Neural cell (in vitro differentiated cells): ENCODE measurements around the gene TJP1. TPM values are rescaled to one million over a fixed set of nuclear protein-coding genes. Genes with fewer than 3 reads are reported as not detected.

Source experiments
- H2AFZ ChIP-seq: fragments of 200-600, 300-800 bp; sonication (generic), shearing (Covaris generic); 2 replicates; pipeline ENCODE4 v1.6.0; 2014; ENCODE audit warnings: low read depth, mild to moderate bottlenecking, antibody characterized with exemption, low read length, moderate library complexity
- H3F3A ChIP-seq: fragments of 200-600 bp; shearing (Covaris generic); 2 replicates; pipeline ENCODE4 v1.6.1; 2016; ENCODE audit warnings: mild to moderate bottlenecking, moderate library complexity, mixed read lengths, antibody characterized with exemption, low read length; ENCODE audit not compliant: insufficient read depth, poor library complexity, severe bottlenecking
- H3K27ac ChIP-seq: fragments of 200-600, 300-800 bp; sonication (generic), shearing (Covaris generic); 2 replicates; pipeline ENCODE4 v1.5.1; 2014; ENCODE audit warnings: mild to moderate bottlenecking, low read length, moderate library complexity
- H3K27me3 ChIP-seq: fragments of 300-800, 200-600 bp; sonication (generic), shearing (Covaris generic); 2 replicates; pipeline ENCODE4 v1.6.0; 2014; ENCODE audit warnings: mild to moderate bottlenecking, low read depth, low read length, moderate library complexity; ENCODE audit not compliant: insufficient read depth
- H3K36me3 ChIP-seq: fragments of 300-800, 200-600 bp; sonication (generic), shearing (Covaris generic); 2 replicates; pipeline ENCODE4 v1.5.1; 2014; ENCODE audit warnings: mild to moderate bottlenecking, antibody characterized with exemption, low read length, moderate library complexity; ENCODE audit not compliant: insufficient read depth
- H3K4me2 ChIP-seq: fragments of 300-800, 200-600 bp; sonication (generic), shearing (Covaris generic); 2 replicates; pipeline ENCODE4 v1.6.0; 2014; ENCODE audit warnings: mild to moderate bottlenecking, low read length
- H3K4me3 ChIP-seq: fragments of 300-800, 200-600 bp; sonication (generic), shearing (Covaris generic); 2 replicates; pipeline ENCODE4 v1.5.1; 2014; ENCODE audit warnings: mild to moderate bottlenecking, low read length, moderate library complexity
- H3K79me2 ChIP-seq: fragments of 200-600 bp; shearing (Covaris generic); replicated peaks from 2 replicates; pipeline ENCODE4 v1.6.0; 2014; ENCODE audit warnings: mild to moderate bottlenecking, low read length, moderate library complexity; ENCODE audit not compliant: insufficient read depth
- H3K9ac ChIP-seq: fragments of 300-800, 200-600 bp; sonication (generic), shearing (Covaris generic); 2 replicates; pipeline ENCODE4 v1.6.1; 2016; ENCODE audit warnings: mild to moderate bottlenecking, low read length, mixed read lengths
- H3K9me2 ChIP-seq: fragments of 200-600 bp; shearing (Covaris generic); 2 replicates; pipeline ENCODE4 v1.6.1; 2016; ENCODE audit warnings: mild to moderate bottlenecking, low read length, mixed read lengths; ENCODE audit not compliant: insufficient read depth
- H3K9me3 ChIP-seq: fragments of 200-600, 300-800 bp; sonication (generic), shearing (Covaris generic); 2 replicates; pipeline ENCODE4 v1.6.1; 2016; ENCODE audit warnings: mild to moderate bottlenecking, mixed run types, low read length, moderate library complexity, mixed read lengths
- H4K20me1 ChIP-seq: fragments of 200-600 bp; shearing (Covaris generic); 2 replicates; pipeline ENCODE4 v1.6.1; 2016; ENCODE audit warnings: mild to moderate bottlenecking, mixed run types; ENCODE audit not compliant: insufficient read depth
- EP300 ChIP-seq: fragments of 450-650 bp; conservative IDR thresholded peaks from 2 replicates; pipeline ENCODE4 v1.6.1; 2014; ENCODE audit warnings: antibody characterized with exemption, mild to moderate bottlenecking, moderate library complexity; ENCODE audit not compliant: poor library complexity, severe bottlenecking
- EZH2 ChIP-seq: fragments of 200-600, 300-800 bp; shearing (Covaris generic), sonication (generic); IDR thresholded peaks from 2 replicates; pipeline ENCODE4 v1.6.1; 2014; ENCODE audit warnings: antibody characterized with exemption, low read length, borderline replicate concordance, mild to moderate bottlenecking; ENCODE audit not compliant: insufficient read depth, poor library complexity, severe bottlenecking
- MXI1 ChIP-seq: fragments of 450-650 bp; conservative IDR thresholded peaks from 2 replicates; pipeline ENCODE4 v1.6.1; 2014; ENCODE audit warnings: antibody characterized with exemption, mild to moderate bottlenecking; ENCODE audit not compliant: poor library complexity, severe bottlenecking
- POLR2AphosphoS5 ChIP-seq: IDR thresholded peaks from 2 replicates; pipeline ENCODE4 v1.6.1; 2012
- RAD21 ChIP-seq: fragments of 450-650 bp; conservative IDR thresholded peaks from 2 replicates; pipeline ENCODE4 v1.6.1; 2014; ENCODE audit warnings: antibody characterized with exemption, mild to moderate bottlenecking, moderate library complexity
- SMC3 ChIP-seq: fragments of 450-650 bp; conservative IDR thresholded peaks from 2 replicates; pipeline ENCODE4 v1.6.1; 2014; ENCODE audit warnings: antibody characterized with exemption, mild to moderate bottlenecking, moderate library complexity; ENCODE audit not compliant: poor library complexity
- TAF1 ChIP-seq: IDR thresholded peaks from 2 replicates; pipeline ENCODE4 v1.6.1; 2012; ENCODE audit warnings: low read depth
- polyA plus RNA-seq: library from polyadenylated mRNA; depleted of rRNA; stranded (reverse); fragments of >200 nt; gene quantifications from 2 replicates; pipeline ENCODE4 v1.2.3, GENCODE V29; 2014
- TF ChIP-seq, protein P1 (sequence below): IDR thresholded peaks from 2 replicates; pipeline ENCODE4 v1.6.1; 2012; ENCODE audit warnings: borderline replicate concordance
- TF ChIP-seq, protein P2 (sequence below): fragments of 450-650 bp; IDR thresholded peaks from 2 replicates; pipeline ENCODE4 v1.5.1; 2014; ENCODE audit warnings: antibody characterized with exemption, mild to moderate bottlenecking, moderate library complexity; ENCODE audit not compliant: poor library complexity, severe bottlenecking

TJP1 gene
- polyA plus RNA-seq, 1 donor from 2014 or later: 6.2 TPM

DNA sequence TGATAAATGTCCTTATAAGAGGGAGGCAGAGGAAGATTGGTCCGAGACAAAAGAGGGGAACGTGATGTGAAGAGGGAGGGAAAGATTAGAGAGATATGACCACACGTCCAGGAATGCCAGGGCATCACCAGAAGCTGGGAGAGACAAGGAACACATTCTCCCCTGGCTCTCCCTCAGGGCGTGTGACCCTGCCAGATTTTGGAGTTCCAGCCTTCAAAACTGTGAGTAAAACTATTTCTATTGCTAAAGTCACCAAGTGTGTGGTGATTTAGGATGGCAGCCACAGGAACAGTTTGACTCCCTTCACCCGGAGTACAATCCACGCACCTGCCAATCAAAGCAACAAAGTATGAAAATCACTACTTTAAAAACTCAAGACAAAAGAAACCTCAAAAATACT, 32.1 kb upstream of the TJP1 start:
- H4K20me1 ChIP-seq: no peaks in the 10 kb centered on the region
- no peak overlapping the region for H3K4me3 ChIP-seq
- no peaks in the 10 kb centered on the region for H3K36me3 ChIP-seq
- H3K9ac ChIP-seq: no peak overlapping the region
- no peaks in the 10 kb centered on the region for H3F3A ChIP-seq
- H3K9me2 ChIP-seq: no peaks in the 10 kb centered on the region
- no peaks in the 10 kb centered on the region for H3K9me3 ChIP-seq
- H3K27me3 ChIP-seq: no peaks in the 10 kb centered on the region
- no peak overlapping the region for H2AFZ ChIP-seq
- no peak for TF ChIP-seq RAD21
- TF ChIP-seq, protein P1, sequence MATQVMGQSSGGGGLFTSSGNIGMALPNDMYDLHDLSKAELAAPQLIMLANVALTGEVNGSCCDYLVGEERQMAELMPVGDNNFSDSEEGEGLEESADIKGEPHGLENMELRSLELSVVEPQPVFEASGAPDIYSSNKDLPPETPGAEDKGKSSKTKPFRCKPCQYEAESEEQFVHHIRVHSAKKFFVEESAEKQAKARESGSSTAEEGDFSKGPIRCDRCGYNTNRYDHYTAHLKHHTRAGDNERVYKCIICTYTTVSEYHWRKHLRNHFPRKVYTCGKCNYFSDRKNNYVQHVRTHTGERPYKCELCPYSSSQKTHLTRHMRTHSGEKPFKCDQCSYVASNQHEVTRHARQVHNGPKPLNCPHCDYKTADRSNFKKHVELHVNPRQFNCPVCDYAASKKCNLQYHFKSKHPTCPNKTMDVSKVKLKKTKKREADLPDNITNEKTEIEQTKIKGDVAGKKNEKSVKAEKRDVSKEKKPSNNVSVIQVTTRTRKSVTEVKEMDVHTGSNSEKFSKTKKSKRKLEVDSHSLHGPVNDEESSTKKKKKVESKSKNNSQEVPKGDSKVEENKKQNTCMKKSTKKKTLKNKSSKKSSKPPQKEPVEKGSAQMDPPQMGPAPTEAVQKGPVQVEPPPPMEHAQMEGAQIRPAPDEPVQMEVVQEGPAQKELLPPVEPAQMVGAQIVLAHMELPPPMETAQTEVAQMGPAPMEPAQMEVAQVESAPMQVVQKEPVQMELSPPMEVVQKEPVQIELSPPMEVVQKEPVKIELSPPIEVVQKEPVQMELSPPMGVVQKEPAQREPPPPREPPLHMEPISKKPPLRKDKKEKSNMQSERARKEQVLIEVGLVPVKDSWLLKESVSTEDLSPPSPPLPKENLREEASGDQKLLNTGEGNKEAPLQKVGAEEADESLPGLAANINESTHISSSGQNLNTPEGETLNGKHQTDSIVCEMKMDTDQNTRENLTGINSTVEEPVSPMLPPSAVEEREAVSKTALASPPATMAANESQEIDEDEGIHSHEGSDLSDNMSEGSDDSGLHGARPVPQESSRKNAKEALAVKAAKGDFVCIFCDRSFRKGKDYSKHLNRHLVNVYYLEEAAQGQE: no peak
- no peak for TF ChIP-seq EP300
- TF ChIP-seq TAF1: no peak
- TF ChIP-seq SMC3: no peak
- H3K4me2 ChIP-seq: no peak overlapping the region
- no peaks in the 10 kb centered on the region for H3K79me2 ChIP-seq
- no peak overlapping the region for H3K27ac ChIP-seq

DNA sequence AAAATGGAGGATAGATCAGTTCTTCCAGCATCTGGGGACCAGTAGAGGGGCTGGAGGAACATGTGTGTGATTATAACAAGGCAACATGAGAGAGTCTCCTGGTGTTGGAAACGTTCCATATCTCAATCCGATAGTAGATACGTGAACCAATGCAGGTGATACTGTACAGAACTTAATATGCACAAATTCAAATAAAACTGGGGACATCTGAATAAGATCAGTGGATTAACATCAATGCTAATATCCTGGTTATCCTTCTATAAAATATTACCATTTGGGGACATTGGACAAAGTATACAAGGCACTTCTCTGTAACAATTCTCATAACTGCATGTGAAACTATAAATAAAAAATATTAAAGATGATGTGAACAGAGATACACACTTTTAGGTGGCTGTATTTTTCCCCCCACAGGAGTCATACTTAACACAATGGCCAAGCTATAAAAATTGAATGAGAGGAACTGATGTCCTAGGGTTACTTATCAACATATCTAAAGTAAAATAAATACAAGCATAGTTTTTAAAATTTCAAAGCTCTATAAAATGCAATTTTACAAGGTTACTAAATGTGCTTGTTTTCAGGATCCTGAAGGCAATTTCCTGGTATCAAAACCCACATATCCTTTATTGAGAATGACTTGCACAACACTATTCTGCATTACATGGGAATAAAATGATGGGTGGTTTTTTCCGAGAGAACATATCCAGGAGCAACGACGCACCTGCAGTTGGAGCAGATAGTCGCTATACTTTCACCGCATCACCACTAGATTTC, 31.1 kb upstream of the TJP1 start:
- Histone ChIP-seq H3K4me3 (no peak overlapping the region), H3K36me3 (no peaks in the 10 kb centered on the region), H3K9me2 (no peaks in the 10 kb centered on the region), H3K9me3 (no peaks in the 10 kb centered on the region), H2AFZ (no peak overlapping the region), H3K9ac (no peak overlapping the region), H3K4me2 (no peak overlapping the region), H3K79me2 (no peaks in the 10 kb centered on the region), H3F3A (no peaks in the 10 kb centered on the region), H3K27me3 (no peaks in the 10 kb centered on the region), H3K27ac (no peak overlapping the region), H4K20me1 (no peaks in the 10 kb centered on the region)
- TF ChIP-seq RAD21: no peak
- TF ChIP-seq POLR2AphosphoS5: no peak
- TF ChIP-seq, protein P2, sequence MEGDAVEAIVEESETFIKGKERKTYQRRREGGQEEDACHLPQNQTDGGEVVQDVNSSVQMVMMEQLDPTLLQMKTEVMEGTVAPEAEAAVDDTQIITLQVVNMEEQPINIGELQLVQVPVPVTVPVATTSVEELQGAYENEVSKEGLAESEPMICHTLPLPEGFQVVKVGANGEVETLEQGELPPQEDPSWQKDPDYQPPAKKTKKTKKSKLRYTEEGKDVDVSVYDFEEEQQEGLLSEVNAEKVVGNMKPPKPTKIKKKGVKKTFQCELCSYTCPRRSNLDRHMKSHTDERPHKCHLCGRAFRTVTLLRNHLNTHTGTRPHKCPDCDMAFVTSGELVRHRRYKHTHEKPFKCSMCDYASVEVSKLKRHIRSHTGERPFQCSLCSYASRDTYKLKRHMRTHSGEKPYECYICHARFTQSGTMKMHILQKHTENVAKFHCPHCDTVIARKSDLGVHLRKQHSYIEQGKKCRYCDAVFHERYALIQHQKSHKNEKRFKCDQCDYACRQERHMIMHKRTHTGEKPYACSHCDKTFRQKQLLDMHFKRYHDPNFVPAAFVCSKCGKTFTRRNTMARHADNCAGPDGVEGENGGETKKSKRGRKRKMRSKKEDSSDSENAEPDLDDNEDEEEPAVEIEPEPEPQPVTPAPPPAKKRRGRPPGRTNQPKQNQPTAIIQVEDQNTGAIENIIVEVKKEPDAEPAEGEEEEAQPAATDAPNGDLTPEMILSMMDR: no peak
- no peak for TF ChIP-seq EP300
- no peak for TF ChIP-seq SMC3
- TF ChIP-seq EZH2: no peak
- TF ChIP-seq, protein P1: no peak
- no peak for TF ChIP-seq TAF1
- no peak for TF ChIP-seq MXI1
